Measurements from ENCODE around the gene NTMT1.

- no peak for TF ChIP-seq CTCF (IDR thresholded peaks at IDR 0.05; ENCODE audit: low read depth, low read length)
- TF ChIP-seq EZH2phosphoT487 (IDR thresholded peaks at IDR 0.05; ENCODE audit: low read depth) = no peak
Observed at GRCh38 chr9:129661029-129661428, 35.1 kb downstream of the NTMT1 start.
